Fibroblast of skin of back (primary cell): ENCODE results near the gene MAP3K6.
"Not testable (repeated sequence)": the region's sequence is repeated elsewhere in the genome, so short reads cannot be mapped to it uniquely, and the experiment has no call there.

Experiments
- DNase-seq: peaks from one replicate; pipeline ENCODE4 v3.0.0-alpha.2; 2013

The MAP3K6 gene

DNA sequence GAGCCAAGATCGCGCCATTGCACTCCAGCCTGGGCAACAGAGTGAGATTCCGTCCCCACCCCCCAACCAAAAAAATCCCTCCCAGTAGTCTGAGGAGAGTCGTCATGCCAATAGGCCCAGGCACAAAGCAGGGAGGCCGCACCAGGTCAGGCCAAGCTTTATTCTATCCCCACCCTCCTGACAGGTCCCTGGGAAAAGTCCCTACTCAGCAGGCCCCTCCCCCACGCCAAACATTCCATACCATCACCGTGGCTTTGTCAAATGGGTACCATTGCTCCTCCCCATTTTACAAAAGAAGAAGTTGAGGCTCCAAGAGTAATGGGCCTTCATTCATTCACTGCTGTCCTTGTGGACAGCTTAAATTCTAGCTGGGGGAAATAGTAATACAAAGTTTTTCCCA, 31.0 kb upstream of the MAP3K6 start:
- DNase-seq: no peak

DNA sequence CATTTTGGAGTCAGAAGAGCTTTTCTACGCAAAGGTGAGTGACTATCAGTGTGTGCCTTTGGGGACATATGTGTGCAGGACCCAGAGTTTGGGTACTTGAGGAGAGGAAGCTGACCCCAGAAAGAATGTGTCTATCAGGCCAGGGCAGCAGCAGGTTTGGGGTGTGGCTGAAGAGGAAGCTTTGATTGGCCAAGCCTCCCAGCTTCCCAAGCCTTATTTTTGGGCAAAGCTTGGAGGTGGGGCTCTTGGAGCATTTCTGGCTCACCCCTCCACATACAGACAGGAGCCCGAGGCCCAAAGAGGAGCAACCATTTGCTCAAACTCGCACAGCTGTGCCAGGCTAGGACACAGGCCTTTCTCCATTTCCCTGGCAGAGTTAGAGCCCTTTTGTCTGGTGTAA, 30.3 kb upstream of the MAP3K6 start:
- DNase-seq: no peak

DNA sequence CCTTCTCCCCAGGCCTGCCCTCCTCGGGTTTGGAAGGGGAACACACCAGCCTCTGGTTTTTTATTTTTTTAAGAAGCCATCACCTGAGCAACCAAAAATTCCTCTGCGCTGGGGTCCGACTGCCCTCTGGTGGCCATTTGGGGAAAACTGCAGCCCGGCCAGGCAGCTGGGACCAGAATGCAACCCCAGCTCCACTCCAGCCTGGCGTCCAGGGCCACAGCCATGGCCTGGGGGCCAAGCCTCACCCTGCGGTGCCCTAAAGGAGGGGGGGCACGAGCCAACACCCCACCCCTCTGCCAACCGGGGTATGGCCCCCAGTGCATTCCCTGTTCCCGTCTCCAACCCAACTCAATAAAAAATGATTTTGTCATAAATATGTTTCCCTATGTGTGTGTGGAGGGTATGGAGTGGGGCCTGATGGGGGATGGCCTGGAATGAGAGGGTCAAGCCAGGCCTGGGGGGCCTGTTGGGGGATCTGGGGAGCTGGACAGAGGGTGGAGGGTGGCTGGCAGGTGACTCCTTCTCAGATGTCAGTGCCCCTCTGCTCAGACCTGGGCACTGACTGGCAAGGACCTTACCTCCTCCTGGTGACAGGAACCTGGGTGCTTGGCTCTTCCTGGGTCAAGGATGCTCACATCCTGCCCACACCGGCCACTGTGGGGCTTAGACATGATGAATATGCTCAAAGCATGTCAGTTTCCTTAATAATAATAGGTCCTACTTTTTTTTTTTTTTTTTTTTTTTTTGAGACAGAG, 28.9 kb upstream of the MAP3K6 start:
- peak; percentile 61 for DNase-seq

DNA sequence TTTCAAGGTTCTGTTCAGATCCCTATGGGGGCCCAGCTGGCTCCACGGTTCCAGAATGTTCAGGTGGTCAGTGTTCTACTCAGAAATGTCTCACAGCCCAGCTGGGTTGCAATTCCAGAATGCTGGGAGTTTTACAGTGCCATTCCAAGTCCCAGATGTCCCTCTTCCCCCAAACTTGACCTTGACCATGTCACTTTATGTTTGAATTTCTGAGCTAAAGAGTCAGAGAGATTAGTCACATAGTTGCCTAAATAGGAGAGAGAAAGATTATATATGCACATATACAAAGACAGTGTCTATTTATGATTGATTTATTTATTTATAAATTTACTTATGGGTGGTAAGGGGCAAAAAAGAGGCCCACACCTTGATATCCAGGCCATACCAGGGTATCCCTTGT, 28.2 kb upstream of the MAP3K6 start:
- peak; percentile 49 for DNase-seq

DNA sequence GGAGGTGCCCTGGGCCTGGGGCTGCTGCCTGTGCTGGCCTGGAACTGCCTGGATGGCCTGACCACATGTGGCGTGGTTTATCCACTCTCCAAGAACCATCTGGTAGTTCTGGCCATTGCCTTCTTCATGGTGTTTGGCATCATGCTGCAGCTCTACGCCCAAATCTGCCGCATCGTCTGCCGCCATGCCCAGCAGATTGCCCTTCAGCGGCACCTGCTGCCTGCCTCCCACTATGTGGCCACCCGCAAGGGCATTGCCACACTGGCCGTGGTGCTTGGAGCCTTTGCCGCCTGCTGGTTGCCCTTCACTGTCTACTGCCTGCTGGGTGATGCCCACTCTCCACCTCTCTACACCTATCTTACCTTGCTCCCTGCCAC, 27.5 kb upstream of the MAP3K6 start:
- no peak for DNase-seq

DNA sequence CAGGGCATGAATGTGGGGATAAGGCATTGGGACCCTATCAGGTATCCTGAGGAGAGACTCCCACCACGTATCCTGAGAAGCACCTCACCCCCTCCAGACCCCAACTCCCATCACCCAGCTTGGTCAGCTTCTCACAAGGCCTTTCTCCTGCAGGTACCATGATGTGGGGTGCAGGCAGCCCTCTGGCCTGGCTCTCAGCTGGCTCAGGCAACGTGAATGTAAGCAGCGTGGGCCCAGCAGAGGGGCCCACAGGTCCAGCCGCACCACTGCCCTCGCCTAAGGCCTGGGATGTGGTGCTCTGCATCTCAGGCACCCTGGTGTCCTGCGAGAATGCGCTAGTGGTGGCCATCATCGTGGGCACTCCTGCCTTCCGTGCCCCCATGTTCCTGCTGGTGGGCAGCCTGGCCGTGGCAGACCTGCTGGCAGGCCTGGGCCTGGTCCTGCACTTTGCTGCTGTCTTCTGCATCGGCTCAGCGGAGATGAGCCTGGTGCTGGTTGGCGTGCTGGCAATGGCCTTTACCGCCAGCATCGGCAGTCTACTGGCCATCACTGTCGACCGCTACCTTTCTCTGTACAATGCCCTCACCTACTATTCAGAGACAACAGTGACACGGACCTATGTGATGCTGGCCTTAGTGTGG, 27.0 kb upstream of the MAP3K6 start:
- no peak for DNase-seq

DNA sequence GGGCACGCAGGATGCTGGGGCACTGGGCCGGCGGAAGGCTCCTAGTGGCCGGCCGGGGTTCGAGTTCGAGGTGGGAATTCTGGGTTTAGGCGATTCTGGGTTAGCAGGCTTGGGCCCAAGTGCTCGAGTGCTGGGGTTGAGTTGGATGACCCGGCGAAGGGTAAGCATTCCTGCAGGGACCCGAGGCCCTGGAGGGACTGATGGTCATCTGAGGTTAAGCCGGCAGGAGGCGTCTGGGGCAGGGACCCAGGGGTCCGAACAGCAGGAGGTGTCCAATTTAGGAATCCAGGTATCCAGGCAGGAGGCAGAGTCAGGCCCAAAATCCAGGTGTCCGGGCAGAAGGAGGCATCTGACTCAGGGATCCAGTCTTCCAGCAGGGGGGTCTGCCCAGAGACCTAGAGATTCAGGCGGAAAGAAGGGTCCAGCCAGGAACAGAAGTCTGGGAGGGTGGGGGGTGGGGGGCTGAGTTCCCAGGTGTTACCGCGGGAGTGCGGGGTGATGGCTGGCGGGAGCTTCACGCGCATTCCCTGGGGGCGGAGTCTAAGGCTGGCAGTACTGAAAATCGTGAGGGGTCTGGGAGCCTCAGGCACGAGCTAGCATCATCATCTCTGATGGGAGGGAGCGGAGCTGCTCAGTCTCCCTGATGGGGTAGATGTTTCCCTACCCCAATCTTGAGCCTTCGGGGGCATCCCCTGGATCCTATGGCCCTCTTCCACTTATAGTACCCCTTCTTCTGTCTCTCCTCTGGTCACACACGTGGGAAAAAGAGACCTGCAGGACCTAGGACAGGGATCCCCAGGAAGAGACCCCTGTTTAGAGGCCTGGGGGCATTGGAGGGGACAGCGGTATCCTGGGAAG, 26.2 kb upstream of the MAP3K6 start:
- DNase-seq: peak; percentile 21

DNA sequence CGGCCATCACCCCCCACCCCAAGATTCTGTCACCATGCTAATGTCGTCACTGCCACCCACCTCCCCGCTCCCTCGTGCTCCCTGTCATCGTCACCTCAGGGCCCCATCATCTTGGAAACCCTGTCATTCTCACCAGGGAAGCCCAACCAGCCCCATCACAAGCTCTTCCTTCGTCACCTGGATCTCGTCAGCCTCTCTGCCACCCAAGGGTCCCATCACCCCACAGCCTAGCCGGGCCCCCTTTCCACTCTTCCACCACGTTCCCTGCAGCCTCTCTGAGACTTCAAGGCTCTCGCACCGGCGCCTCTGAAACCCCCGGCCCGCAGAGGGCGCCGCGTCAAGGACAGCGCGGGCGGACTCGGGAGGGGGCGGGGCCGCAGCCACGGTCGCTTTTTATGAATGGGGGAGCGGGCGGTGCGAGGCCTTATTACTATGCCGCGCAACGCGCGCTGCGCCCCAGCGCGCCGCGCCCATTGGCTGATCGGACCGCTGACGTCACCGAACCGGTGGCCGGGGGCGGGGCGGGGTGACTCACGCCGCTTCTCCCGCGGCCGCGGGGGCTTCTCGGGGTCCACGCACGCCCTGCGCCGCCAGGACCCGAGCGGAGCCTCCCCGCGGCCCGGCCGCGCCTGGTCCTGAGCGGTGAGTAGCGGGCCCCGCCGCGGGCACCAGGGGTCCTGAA, 25.5 kb upstream of the MAP3K6 start, which contains the start of gene GPR3:
Gene GPR3, plus strand, starts transcription at position 527 of the 682 bp plus-strand sequence. CDS start 1,177 bp downstream, outside the sequence.
- peak; percentile 90 for DNase-seq

DNA sequence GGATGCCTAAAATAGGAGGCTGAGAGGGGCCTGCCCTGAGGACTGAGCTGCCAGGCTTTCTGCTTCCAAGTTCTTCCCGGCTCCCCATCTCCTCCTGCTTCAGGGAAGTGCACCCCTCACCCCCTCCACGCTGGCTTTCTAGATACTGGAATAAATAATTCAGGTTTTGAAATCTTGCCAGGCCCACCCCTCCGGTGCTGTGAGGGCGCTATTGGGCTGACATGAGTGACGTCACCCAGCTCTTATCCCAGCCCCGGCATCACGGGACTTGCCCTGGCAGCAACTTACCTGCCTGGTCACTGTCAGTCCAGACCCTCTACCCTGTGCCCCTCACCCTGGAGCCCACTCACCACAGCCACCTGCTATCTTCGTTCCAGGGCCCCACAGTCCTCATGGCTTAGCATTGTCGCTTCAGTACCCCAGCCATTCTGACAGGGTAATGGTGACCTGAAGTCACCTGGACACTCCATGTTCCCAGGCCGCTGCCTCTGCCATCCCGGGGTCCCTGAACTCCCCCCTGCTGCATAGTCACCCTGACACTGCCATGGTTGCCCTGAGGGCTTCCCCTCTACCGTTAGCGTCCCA, 24.8 kb upstream of the MAP3K6 start:
- DNase-seq: peak; percentile 42

DNA sequence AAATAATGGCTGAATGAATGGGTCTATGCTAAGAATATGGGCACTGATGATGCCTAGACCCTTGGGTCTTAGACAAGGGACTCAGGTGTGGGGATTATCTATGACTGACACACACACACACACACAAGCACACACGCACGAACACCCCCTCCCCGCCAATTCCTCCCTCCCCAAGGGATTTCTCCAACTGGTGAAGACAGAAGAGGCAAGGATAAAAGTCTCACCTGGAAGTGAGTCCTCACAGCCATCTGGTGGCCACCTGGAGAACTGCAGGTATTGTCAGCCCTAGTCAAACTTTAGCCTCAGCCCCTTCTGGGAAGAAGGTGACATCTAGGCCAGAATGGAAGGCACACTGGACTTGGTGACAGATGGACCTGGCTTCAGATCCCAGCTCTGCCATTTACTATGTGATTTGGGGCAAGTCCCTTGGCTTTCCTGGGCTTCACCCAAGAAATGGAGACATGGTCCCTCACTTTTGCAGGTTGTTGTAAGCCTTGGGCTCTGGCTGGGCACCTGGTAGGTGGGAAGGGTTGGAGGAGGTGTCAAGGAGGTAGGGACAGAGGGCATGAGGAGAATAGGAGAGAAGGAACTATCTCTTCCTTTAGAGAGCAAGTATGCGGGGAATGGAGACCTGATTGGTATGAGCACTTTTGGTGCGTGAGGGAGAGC, 21.7 kb upstream of the MAP3K6 start:
- DNase-seq: peak; percentile 34

DNA sequence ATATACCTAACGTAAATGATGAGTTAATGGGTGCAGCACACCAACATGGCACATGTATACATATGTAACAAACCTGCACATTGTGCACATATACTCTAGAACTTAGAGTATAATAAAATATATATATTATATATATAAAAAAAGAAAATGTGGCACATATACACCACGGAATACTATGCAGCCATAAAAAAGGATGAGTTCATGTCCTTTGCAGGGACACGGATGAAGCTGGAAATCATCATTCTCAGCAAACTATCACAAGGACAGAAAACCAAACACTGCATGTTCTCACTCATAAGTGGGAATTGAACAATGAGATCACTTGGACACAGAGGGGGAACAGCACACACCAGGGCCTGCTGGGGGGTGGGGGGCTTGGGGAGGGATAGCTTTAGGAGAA, 18.0 kb upstream of the MAP3K6 start:
- DNase-seq: not testable (repeated sequence)

DNA sequence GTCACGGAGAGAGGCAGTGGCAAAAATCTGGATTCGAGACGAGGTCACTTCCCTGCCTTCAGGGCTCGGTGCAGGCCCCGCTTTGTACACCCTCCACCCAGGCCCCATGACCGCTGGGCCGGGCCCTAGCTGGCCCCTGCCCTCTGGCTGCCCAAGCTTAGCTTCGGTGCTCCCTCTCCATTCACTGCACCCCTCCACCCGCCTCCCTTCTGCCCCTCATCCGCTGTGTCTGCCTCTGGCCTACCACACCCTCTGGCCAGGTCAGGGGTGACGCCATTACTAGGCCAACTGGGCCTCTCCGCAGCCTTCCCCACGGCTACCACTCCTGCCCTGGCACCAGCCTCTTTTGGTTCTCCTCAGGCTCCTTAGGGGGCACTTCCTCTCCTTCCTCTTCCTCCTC, 16.9 kb upstream of the MAP3K6 start:
- no peak for DNase-seq

DNA sequence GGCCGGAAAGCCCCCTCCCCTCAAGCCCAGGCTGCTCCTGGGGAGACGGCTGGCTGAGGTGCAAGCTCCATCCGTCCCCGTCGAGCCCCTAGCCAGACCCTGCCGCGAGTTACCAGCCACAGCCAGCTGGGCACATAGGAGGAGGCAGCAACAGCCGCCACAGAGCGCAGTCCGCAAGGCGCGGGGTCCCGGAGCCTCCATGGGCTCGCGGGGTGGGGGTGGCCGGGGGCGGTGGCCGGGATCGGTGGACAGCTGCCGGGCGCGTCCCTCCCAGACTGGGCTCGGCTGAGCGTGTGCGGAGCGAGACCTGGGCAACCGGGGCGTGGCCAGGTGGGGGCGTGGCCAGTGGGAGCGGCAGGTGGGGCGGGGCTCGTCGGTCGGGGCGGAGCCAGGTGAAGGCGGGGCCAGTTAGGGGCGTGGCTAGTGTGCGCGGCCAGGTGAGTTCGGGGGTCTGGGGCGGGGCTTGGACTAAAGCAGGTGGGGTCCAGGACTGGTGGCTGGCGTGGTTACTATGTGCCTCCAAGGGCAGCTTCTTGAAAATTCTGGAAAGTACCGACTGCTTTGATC, 16.4 kb upstream of the MAP3K6 start, which contains the start of gene CD164L2:
Gene CD164L2, minus strand, starts transcription at position 295 of the 567 bp plus-strand sequence. Its CDS starts 94 bp downstream, at position 201.
- no peak for DNase-seq

DNA sequence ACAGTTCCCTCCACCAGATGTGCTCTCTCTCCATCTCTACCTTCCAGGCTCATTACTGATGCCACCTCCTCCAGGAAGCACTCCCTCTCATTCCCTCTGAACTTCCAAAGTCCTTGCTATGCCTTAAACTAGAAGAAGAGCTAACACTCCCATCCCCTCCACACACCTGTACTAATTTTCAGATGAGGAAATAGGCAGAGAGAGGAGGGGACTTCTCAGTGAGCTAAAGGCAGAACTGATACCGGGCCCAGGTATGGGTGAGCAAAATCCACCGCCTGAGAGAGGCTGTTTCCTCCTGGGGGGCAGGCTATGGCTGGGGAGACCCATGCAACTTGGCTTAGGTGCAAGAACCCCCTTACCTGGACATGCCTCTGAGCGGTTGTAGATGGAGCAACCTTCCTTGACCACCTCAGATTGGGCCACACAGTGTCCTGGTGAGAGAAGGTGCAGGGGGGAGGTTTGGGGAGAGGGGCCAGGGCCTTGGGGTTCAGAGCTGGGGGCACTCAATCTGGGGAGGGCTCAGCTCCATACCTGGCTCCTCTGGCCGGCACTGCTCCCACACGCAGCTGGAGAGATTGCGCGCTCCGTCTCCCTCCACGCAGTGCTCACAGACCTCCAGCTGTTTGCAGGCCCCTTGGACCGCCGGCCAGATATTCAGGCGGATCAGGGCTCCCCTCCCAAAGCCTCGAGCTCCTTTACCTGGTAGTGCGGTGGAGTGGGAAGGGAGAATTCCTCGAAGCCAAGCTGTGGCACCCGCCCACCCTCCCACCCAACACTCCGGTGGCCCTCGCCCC, 15.4 kb upstream of the MAP3K6 start:
- DNase-seq: no peak

DNA sequence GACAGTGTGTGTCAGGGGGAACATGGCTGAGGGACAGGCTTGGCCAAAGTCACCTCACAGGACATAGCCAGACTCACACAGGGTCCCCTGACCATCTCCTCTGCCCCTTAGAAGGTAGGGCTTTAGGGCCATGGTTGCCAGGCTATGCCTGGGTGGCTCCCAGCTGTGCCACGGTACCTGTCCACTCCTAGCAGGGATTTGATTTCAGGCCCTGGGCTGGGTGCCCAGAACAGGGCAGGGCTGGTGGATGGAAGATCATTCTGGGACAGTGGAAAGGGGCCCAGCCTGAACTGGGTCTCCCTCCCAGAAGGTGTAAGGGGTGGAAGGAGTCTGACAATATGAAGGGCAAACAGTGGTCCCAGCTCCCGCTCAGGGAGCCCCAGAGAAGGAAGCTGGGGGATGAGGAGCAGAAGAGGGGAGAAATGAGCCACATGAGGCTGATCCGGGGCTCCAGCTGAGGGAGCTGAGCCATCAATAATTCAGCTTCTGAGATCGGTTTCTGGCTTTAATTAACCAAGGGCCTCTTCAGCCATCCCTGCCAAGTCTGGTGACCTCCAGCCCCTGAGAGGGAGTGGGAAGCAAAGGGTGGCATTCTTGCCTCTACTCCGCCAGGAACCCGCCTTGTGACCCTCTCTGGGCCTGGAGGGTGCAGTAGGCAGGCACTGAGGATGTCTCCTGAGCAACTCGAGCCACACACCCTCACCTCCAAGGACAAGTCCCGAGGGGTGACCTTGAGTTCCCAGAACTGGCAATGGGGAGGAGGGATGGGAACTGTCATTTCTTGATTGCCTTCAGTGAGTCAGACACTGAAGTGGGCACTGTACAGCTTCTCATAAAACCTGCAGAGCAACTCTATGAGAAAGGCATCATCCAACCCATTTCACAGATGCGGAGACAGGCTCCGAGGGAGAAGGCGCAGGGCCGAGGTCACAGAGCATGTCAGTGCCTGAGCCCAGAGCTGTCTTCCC, 14.3 kb upstream of the MAP3K6 start:
- DNase-seq: no peak

DNA sequence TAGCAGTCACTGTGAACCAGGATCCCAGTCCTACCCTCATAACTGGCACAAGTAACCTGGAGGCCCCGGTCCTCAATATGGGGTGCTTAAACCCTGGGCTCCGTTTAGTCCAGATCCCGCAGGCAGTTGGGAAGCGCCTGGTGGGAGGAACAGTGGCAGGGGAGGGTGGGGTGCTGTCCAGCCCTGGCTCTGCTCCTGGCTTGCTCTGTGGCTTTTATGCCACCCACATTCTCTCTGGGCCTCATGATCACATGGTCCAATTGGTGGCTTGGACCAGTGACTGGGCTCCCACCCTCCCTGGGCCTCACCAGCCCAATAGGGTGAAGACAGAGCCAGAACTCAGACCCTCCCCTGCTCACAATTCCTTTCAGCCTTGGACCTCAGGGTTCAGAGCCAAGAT, 13.5 kb upstream of the MAP3K6 start:
- DNase-seq: no peak

DNA sequence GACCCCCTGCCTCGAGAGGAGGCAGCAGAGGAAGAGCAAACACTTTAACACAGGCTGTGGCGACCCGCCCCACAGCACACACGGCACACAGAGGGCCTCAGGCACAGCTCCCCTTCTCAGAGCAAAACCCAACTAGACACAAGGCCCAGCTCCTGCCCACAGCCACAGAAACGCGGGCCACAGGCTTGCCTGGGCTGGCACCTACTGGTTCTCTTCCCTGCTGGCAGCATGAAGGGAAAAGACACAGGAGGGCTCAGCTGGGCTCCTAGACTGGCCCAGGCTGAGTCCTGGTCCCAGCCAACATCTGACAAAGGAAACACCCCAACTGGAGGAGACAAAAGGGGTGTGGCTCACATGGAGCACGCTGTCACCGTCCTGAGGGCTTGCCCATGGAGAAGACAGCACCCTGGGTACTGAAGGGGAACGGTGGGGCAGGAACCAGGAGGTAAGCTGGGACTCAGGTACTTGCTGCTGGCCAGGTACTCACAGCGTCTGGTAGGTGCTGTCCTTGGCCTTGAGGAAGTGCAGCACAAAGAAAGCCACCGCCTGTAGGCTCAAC, 12.9 kb upstream of the MAP3K6 start:
- no peak for DNase-seq

DNA sequence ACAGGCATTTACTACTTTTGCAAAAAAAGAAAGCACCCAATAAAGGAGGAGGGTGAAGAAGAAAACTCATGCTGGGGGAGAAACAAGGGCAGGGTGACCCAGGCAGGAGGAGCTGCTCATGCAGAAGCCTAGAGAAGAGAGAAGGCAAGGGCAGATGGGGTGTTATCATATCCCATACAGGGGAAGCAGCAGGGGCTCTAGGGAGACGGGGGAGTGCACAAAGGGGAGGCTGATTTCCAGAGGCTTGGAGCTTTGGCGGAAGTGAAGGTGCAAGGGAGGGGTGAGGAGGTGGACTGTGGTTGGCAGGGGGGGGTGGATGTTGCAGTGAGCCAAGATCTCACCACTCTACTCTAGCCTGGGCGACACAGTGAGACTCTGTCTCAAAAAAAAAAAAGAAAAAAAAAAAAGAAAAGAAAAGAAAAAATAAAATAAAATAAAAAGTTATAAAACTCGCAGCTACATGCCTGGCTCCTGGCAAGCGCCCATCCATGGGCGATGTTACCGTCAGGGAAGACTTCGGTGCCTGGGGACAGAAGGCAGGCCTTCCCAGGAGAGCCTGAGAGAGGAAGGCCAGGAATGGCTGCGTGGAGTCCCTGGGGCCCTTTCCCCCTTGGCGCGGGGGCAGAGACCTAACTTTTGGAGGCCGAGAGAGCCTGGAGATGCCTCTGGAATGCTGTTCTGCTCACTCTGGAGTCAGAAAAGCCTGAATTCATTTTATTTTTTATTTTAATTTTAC, 11.2 kb upstream of the MAP3K6 start:
- no peak for DNase-seq
